Measurements from ENCODE around the gene CTNNA1. TPM values are rescaled to one million over a fixed set of nuclear protein-coding genes. Genes with fewer than 3 reads are reported as not detected.

Gene CTNNA1
- total RNA-seq, 3 donors from 2014 or later (not counting 1 experiment from before 2014, with no cell fraction given): 34.4 to 53.0 (median 49.8) TPM

GRCh38 chr5:138705567-138705966 lies 47.7 kb upstream of the CTNNA1 start:
- Histone ChIP-seq H3K36me3 (ENCODE audit: control insufficient read depth, insufficient read depth, low read length) (no peaks in the 10 kb centered on the region), H3K27ac (ENCODE audit: low read length) (no peak overlapping the region), H3K4me1 (ENCODE audit: control insufficient read depth, insufficient read depth, low read length) (no peaks in the 10 kb centered on the region), H3K27me3 (ENCODE audit: control insufficient read depth, insufficient read depth, low read length) (peaks cover 21% of the 10 kb centered on the region), H3K9me3 (ENCODE audit: control insufficient read depth, insufficient read depth, low read length) (no peaks in the 10 kb centered on the region), H3K4me3 (ENCODE audit: low read length) (no peak overlapping the region)
- H3K9me3 Mint-ChIP-seq: no peaks in the 10 kb centered on the region
- H3K36me3 Mint-ChIP-seq: no peaks in the 10 kb centered on the region
- no peak for DNase-seq
- H3K4me1 Mint-ChIP-seq: no peaks in the 10 kb centered on the region
- no peak overlapping the region for H3K4me3 Mint-ChIP-seq
- H3K27me3 Mint-ChIP-seq (ENCODE audit: low read depth in 2 of 2): peaks cover 36 to 53% of the 10 kb centered on the region in 2 donors
- ATAC-seq: peak in 1 of 3 donors; percentile 17
- no peak overlapping the region for H3K27ac Mint-ChIP-seq
- WGBS (ENCODE audit: insufficient coverage): 87% methylated on average over 1 of the region's 1 CpG
- intact Hi-C loops (cut with micrococcal nuclease): no loop called here
- TF ChIP-seq, protein P1, sequence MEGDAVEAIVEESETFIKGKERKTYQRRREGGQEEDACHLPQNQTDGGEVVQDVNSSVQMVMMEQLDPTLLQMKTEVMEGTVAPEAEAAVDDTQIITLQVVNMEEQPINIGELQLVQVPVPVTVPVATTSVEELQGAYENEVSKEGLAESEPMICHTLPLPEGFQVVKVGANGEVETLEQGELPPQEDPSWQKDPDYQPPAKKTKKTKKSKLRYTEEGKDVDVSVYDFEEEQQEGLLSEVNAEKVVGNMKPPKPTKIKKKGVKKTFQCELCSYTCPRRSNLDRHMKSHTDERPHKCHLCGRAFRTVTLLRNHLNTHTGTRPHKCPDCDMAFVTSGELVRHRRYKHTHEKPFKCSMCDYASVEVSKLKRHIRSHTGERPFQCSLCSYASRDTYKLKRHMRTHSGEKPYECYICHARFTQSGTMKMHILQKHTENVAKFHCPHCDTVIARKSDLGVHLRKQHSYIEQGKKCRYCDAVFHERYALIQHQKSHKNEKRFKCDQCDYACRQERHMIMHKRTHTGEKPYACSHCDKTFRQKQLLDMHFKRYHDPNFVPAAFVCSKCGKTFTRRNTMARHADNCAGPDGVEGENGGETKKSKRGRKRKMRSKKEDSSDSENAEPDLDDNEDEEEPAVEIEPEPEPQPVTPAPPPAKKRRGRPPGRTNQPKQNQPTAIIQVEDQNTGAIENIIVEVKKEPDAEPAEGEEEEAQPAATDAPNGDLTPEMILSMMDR (IDR thresholded peaks at IDR 0.05): no peak

DNA sequence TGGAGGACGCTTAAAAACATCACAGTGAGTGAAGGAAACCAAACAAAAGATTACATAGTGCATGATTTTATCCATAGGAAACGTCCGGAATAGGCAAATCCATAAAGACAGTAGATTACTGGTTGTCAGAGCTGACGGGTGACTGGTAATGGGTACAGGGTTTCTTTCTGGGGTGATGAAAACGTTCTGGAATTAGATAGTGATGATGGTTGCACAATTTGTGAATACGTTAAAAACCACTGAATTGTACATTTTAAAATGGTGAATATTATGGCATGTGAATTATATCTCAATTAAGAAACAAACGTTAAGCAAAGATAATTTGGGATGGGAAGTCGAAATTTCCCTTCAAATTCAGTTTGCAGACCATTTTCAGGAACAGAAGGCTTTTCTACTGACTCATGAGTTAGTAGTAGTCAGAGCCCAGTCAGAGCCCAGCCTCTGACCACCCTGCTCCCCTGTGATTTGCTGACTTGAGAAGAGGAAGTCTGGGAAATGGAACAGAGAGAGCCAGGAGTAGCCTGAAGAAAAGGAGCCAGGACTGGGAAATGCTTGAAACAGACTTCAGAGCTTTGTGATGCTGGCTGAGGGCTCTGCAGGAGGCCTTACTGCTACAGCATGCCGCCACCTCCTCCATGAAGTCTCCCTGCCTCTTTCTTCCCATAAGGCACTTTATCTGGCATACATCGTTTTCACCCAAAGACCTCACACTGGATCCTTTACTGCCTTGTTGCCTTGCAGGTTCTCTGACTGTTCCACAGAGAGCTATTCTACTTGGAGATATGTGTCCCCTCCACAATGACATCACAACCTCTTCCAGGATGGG lies 46.4 kb upstream of the CTNNA1 start:
- 74% methylated on average over 10 of the region's 10 CpGs for WGBS (ENCODE audit: insufficient coverage)
- H3K27ac ChIP-seq (ENCODE audit: low read length): no peak overlapping the region
- H3K27me3 Mint-ChIP-seq (ENCODE audit: low read depth in 2 of 2): peaks cover 27 to 44% of the 10 kb centered on the region in 2 donors
- no peaks in the 10 kb centered on the region for H3K36me3 ChIP-seq (ENCODE audit: control insufficient read depth, insufficient read depth, low read length)
- H3K4me3 Mint-ChIP-seq: no peak overlapping the region
- no peaks in the 10 kb centered on the region for H3K4me1 ChIP-seq (ENCODE audit: control insufficient read depth, insufficient read depth, low read length)
- no peaks in the 10 kb centered on the region for H3K4me1 Mint-ChIP-seq
- no peaks in the 10 kb centered on the region for H3K9me3 Mint-ChIP-seq
- TF ChIP-seq, protein P1 (IDR thresholded peaks at IDR 0.05): no peak
- no peaks in the 10 kb centered on the region for H3K9me3 ChIP-seq (ENCODE audit: control insufficient read depth, insufficient read depth, low read length)
- no peak for DNase-seq
- ATAC-seq: no peak
- H3K4me3 ChIP-seq (ENCODE audit: low read length): no peak overlapping the region
- H3K27ac Mint-ChIP-seq: no peak overlapping the region
- no peaks in the 10 kb centered on the region for H3K36me3 Mint-ChIP-seq
- intact Hi-C loops (cut with micrococcal nuclease): no loop called here
- H3K27me3 ChIP-seq (ENCODE audit: control insufficient read depth, insufficient read depth, low read length): peaks cover 12% of the 10 kb centered on the region

DNA sequence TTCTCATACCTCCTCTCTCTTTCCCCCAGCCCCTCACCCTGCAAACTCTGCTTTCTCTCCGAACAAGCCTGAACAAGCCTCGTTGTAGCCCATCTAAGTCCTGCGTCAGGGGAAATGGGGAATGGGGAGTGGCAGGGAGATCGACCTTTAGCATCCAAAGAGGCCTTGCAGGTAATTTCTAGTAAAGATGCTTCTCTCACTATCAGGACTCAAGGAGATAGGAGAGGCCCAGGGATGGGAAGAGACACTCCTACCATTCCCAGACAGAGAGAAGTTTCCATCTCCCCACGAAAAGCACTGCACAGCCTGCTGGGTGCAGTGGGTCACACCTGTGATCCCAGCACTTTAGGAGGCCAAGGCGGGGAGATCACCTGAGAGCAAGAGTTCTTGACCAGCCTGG lies 44.4 kb upstream of the CTNNA1 start:
- no peaks in the 10 kb centered on the region for H3K9me3 ChIP-seq (ENCODE audit: control insufficient read depth, insufficient read depth, low read length)
- no peak for DNase-seq
- H3K9me3 Mint-ChIP-seq: no peaks in the 10 kb centered on the region
- intact Hi-C loops (cut with micrococcal nuclease): no loop called here
- no peaks in the 10 kb centered on the region for H3K36me3 ChIP-seq (ENCODE audit: control insufficient read depth, insufficient read depth, low read length)
- WGBS (ENCODE audit: insufficient coverage): 91% methylated on average over 6 of the region's 6 CpGs
- peaks cover 27 to 37% of the 10 kb centered on the region in 2 donors for H3K27me3 Mint-ChIP-seq (ENCODE audit: low read depth in 2 of 2)
- H3K4me1 ChIP-seq (ENCODE audit: control insufficient read depth, insufficient read depth, low read length): no peaks in the 10 kb centered on the region
- no peak overlapping the region for H3K4me3 Mint-ChIP-seq
- H3K36me3 Mint-ChIP-seq: no peaks in the 10 kb centered on the region
- TF ChIP-seq, protein P1 (IDR thresholded peaks at IDR 0.05): no peak
- H3K4me1 Mint-ChIP-seq: no peaks in the 10 kb centered on the region
- H3K27ac Mint-ChIP-seq: no peak overlapping the region
- peaks cover 5% of the 10 kb centered on the region for H3K27me3 ChIP-seq (ENCODE audit: control insufficient read depth, insufficient read depth, low read length)
- H3K27ac ChIP-seq (ENCODE audit: low read length): no peak overlapping the region
- no peak overlapping the region for H3K4me3 ChIP-seq (ENCODE audit: low read length)
- ATAC-seq: no peak

Data from natural killer cell (primary cell).